GM10248 (cell line): Measurements from ENCODE around the gene CRTC2.

ENCODE experiments used
- CTCF ChIA-PET: fragments of 300-600 bp; sonication (Branson Sonifier 250); formaldehyde crosslinking; extraction: SDS; loops from one replicate; lab custom pipeline; 2021; ENCODE audit warnings: antibody characterized with exemption; lab: Yijun Ruan, JAX
- POLR2A ChIA-PET: fragments of 350-650 bp; sonication (Branson Sonifier 250); formaldehyde crosslinking; extraction: SDS; loops from one replicate; lab custom pipeline; 2020; ENCODE audit warnings: antibody characterized with exemption; lab: Yijun Ruan, JAX
- DNase-seq: peaks from one replicate; pipeline ENCODE4 v3.0.0; 2012; ENCODE audit errors: extremely low spot score
- CTCF ChIP-seq: IDR thresholded peaks from 2 replicates; pipeline ENCODE4 v1.5.1; 2012; ENCODE audit warnings: mild to moderate bottlenecking, low read depth; ENCODE audit errors: extremely low read depth, missing control alignments, control extremely low read depth

CRTC2 gene

GRCh38 chr1:153934746-153935145 is 23.7 kb downstream of the CRTC2 start:
- TF ChIP-seq CTCF, result no peak

GRCh38 chr1:153933955-153934354 is 24.5 kb downstream of the CRTC2 start:
- no peak for TF ChIP-seq CTCF
- no peak for DNase-seq
- ChIA-PET POLR2A (no interaction called here), CTCF (interaction anchor here (3.4 kb wide), 1 partner anchor 12 kb away, joined by 15 read pairs; the partner anchor contains the start of gene DENND4B)

More at GRCh38 chr1:153934746-153935145, 23.7 kb downstream of the CRTC2 start:
- ChIA-PET CTCF (interaction anchor here (3.4 kb wide), 1 partner anchor 11 kb away, joined by 15 read pairs; the partner anchor contains the start of gene DENND4B), POLR2A (no interaction called here)
- no peak for DNase-seq

GRCh38 chr1:153933430-153933829 is 25.0 kb downstream of the CRTC2 start:
- POLR2A ChIA-PET, result no interaction called here
- DNase-seq, result no peak
- CTCF ChIA-PET, result interaction anchor here (3.4 kb wide), 1 partner anchor 12 kb away, joined by 15 read pairs; the partner anchor contains the start of gene DENND4B
- TF ChIP-seq CTCF, result no peak

- no peak for TF ChIP-seq CTCF
- DNase-seq, result no peak
- ChIA-PET POLR2A (no interaction called here), CTCF (interaction anchor here (1.3 to 3.4 kb wide), 2 partner anchors 13 to 55 kb away, joined by 4 to 15 read pairs; partner anchors contain the start of gene DENND4B)
Measured at GRCh38 chr1:153932156-153933131, 26.0 kb downstream of the CRTC2 start.

- CTCF ChIA-PET, result interaction anchor here (0.8 to 13.6 kb wide), 4 partner anchors 9 to 132 kb away, joined by 3 to 108 read pairs (median 4); partner anchors contain the start of gene DENND4B
- no peak for TF ChIP-seq CTCF
- POLR2A ChIA-PET, result interaction anchor here (0.9 kb wide), 1 partner anchor 61 kb away, joined by 3 read pairs; no protein-coding TSS in a partner anchor
- DNase-seq, result no peak
Measured at GRCh38 chr1:153929981-153930948, 28.1 kb downstream of the CRTC2 start.
